Esophagus (tissue), 2 donors: ENCODE data around the gene GRXCR1. TPM values are rescaled to one million over a fixed set of nuclear protein-coding genes. Genes with fewer than 3 reads are reported as not detected.

Source experiments
- H3K27ac ChIP-seq, 2 donors: one replicate each; pipeline ENCODE4 v1.5.1; 2013; ENCODE audit warnings: low read depth in 2 of 2, mild to moderate bottlenecking in 2 of 2, inconsistent platforms in 1 of 2, low read length in 1 of 2, moderate library complexity in 1 of 2
- H3K27me3 ChIP-seq, 2 donors: one replicate each; pipeline ENCODE4 v1.6.1; 2013; ENCODE audit warnings: low read length in 2 of 2, control low read depth in 1 of 2, mild to moderate bottlenecking in 1 of 2; ENCODE audit not compliant: insufficient read depth in 2 of 2, control insufficient read depth in 1 of 2
- H3K36me3 ChIP-seq, 2 donors: one replicate each; pipeline ENCODE4 v1.6.1; 2013; ENCODE audit warnings: low read length in 1 of 2; ENCODE audit not compliant: control insufficient read depth in 2 of 2, insufficient read depth in 2 of 2
- H3K4me1 ChIP-seq, 2 donors: one replicate each; pipeline ENCODE4 v1.6.1; 2013; ENCODE audit warnings: low read length in 1 of 2; ENCODE audit not compliant: control insufficient read depth in 2 of 2, insufficient read depth in 2 of 2
- H3K4me3 ChIP-seq, 2 donors: one replicate each; pipeline ENCODE4 v1.5.1; 2013; ENCODE audit warnings: low read length in 2 of 2, mild to moderate bottlenecking in 2 of 2, low read depth in 1 of 2, moderate library complexity in 1 of 2
- H3K9me3 ChIP-seq, 2 donors: one replicate each; pipeline ENCODE4 v1.6.1; 2013; ENCODE audit warnings: mild to moderate bottlenecking in 2 of 2, low read depth in 1 of 2, low read length in 1 of 2, moderate library complexity in 1 of 2; ENCODE audit not compliant: control insufficient read depth in 2 of 2, insufficient read depth in 1 of 2
- whole genome bisulfite sequencing, 2 donors: extraction: QIAGEN DNeasy Blood & Tissue Kit; methylation state at CpG; one replicate each; pipeline ENCODE4 v1.1.7; 2013; 5-methylcytosine and 5-hydroxymethylcytosine counted together
- polyA plus RNA-seq, 2 donors: library from polyadenylated mRNA; stranded (reverse); fragments of 200-250 nt; gene quantifications; one replicate each; pipeline ENCODE4 v1.2.3, GENCODE V29; 2013
- donor health status: healthy with polysubstance abuse.
- donor health status: Bipolar disorder and iron deficiency.

The GRXCR1 gene
- polyA plus RNA-seq, 2 donors: not detected

DNA sequence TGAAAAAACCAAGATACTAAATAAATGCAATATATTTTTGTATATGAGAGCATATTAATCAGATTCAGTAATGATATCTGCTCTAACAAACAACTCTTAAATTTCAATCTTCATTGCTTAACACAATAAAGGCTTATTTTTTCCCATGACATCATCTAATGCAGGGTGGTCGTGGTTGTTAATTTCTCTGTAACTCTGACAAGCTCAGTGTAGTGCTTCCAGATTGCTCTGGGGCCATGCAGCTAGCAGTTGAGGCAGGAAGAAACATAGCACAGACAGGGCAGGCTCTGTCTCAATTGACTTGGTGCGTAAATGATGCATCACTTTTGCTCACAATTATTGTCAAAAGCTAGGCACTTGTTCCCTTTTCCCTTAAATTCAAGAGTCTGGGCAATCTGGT, 869 bp upstream of the GRXCR1 start:
- Histone ChIP-seq H3K4me3 (no peak overlapping the region), H3K9me3 (no peaks in the 10 kb centered on the region), H3K27me3 (no peaks in the 10 kb centered on the region), H3K27ac (no peak overlapping the region), H3K36me3 (no peaks in the 10 kb centered on the region), H3K4me1 (no peaks in the 10 kb centered on the region)
- 52 to 58% methylated on average over 2 of the region's 2 CpGs for WGBS, 2 donors

DNA sequence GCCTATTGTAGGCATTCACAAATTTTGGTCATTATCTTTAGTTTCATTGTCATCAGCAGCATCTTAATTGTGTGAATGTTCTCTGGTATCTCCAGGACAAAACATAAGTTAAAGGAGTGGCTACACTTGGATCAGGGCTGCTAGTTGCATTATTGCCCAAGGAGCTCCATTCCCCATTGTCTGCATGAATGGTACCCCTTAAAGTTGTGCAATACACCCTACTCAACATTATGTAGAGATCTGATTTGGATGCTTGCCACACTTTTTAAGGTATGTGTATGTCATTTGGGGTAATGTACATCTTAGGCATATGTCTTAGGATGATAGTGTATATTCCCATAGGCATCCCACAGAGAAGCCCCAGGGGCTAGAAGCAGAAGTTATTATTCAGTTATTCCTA, 2.9 kb downstream of the GRXCR1 start:
- Histone ChIP-seq H3K27ac (no peak overlapping the region), H3K36me3 (no peaks in the 10 kb centered on the region), H3K4me3 (no peak overlapping the region), H3K4me1 (no peaks in the 10 kb centered on the region), H3K9me3 (no peaks in the 10 kb centered on the region), H3K27me3 (no peaks in the 10 kb centered on the region)

DNA sequence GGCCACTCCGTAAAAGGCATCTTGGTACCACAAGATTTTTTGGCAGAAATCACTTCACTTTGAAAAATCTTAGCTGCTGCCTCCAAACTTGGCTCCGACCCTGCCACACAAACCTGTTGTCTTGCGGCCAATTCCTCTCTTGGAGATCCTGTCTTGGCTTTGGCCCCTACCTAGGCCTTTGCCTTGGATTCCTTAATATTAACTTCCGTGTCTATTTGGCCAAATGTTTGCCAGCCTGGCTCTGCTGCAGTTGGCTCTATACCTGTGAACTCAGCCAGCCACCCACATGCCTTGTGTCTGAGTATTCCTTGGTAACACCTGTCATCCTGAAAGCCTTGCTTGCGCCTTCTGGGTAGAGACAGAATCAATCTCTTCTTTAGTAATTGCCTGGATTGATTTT, 12.5 kb downstream of the GRXCR1 start:
- no peaks in the 10 kb centered on the region for H3K27me3 ChIP-seq
- H3K4me3 ChIP-seq: no peak overlapping the region
- H3K36me3 ChIP-seq: no peaks in the 10 kb centered on the region
- no peak overlapping the region for H3K27ac ChIP-seq
- WGBS, 2 donors: 52 to 74% methylated on average over 5 of the region's 5 CpGs
- H3K4me1 ChIP-seq: peaks cover 0 to 2% of the 10 kb centered on the region in 2 donors
- H3K9me3 ChIP-seq: peaks cover 0 to 3% of the 10 kb centered on the region in 2 donors

DNA sequence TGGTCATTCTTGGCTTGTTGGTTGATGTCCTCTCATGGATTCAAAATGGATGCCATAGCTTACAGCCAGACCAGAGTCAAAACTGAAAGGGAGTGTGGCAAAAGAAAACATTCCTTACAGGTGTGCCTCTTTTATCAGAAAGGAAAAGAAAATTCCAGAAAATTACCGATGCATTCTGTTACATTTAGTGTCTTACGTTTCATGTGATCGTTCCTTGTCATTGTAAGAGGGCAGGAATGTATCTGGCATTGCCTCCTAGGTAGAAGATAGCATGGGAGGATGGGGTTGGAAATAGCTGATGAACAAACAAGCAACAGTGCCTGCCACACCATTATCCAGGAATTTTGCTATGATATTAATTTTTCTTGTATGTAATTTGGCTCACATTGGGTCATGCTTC, 13.1 kb downstream of the GRXCR1 start:
- H3K27ac ChIP-seq: no peak overlapping the region
- H3K36me3 ChIP-seq: no peaks in the 10 kb centered on the region
- H3K4me1 ChIP-seq: peaks cover 0 to 2% of the 10 kb centered on the region in 2 donors
- H3K9me3 ChIP-seq: peaks cover 0 to 3% of the 10 kb centered on the region in 2 donors
- H3K27me3 ChIP-seq: no peaks in the 10 kb centered on the region
- no peak overlapping the region for H3K4me3 ChIP-seq
- WGBS, 2 donors: 71 to 75% methylated on average over 3 of the region's 3 CpGs

DNA sequence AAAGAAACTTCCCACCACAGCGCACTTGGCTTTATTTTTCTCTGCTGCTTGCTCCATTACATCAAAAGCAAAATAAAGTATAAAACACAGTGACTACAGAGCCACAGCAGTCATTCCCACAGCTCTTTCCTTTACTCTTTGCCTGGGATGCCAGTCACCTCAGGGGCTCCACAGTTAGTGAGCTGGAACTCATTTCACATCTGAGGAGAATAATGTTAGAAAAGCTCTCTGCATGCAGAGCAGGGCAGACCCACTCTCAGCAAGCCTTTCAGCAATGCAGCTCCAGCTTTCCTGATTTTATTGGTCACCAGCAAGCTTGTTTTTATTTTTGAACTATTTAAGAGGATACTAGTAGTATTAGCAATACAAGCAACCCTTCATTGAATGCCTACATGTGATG, 13.8 kb downstream of the GRXCR1 start:
- peaks cover 0 to 2% of the 10 kb centered on the region in 2 donors for H3K4me1 ChIP-seq
- no peak overlapping the region for H3K27ac ChIP-seq
- H3K36me3 ChIP-seq: no peaks in the 10 kb centered on the region
- peaks cover 0 to 3% of the 10 kb centered on the region in 2 donors for H3K9me3 ChIP-seq
- WGBS, 2 donors: 88 to 100% methylated on average over 1 of the region's 1 CpG
- H3K27me3 ChIP-seq: no peaks in the 10 kb centered on the region
- no peak overlapping the region for H3K4me3 ChIP-seq

DNA sequence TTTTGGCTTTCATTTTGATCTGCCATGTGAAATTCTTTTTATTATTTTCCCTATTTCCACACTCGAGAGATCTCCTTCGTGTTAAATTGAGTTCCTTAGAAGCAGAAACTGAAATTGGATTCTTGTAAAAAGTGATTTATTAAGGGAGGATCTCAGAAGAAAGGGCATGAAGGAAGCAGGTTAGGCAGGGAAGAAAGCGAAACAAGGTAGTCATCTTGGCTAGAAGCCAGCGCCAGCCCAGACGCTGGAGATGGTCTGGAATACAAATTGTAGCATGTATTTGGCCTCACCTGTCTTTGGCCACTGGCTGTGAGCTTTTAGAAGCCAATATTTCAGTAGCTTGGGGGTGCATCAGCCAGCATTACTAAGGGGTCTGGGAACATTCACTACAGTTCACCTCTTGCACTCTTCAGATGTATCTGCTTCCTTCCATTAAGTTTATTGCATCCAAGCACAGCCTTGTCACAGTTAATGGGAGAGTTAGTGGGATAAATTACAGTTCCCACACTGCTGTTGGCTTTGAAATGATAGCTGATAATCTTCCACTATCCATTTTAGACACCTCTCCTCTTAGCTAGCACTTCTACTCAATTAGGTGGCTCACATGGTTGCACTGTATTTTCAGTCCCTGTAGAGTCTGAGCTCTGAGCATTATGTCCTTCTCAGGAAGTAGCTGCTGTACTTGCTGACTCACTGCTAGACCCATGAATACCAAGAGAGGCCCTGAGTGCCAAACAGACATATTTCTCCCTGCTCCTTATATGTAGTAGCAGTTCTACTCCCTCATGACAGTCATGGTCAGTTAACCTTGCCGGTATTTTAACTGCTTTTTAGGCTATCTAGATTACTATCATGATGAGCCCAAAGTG, 14.6 kb downstream of the GRXCR1 start:
- H3K27me3 ChIP-seq: no peaks in the 10 kb centered on the region
- peaks cover 0 to 2% of the 10 kb centered on the region in 2 donors for H3K4me1 ChIP-seq
- H3K9me3 ChIP-seq: peaks cover 0 to 3% of the 10 kb centered on the region in 2 donors
- H3K36me3 ChIP-seq: no peaks in the 10 kb centered on the region
- H3K27ac ChIP-seq: no peak overlapping the region
- 52 to 56% methylated on average over 6 of the region's 6 CpGs for WGBS, 2 donors
- H3K4me3 ChIP-seq: no peak overlapping the region

DNA sequence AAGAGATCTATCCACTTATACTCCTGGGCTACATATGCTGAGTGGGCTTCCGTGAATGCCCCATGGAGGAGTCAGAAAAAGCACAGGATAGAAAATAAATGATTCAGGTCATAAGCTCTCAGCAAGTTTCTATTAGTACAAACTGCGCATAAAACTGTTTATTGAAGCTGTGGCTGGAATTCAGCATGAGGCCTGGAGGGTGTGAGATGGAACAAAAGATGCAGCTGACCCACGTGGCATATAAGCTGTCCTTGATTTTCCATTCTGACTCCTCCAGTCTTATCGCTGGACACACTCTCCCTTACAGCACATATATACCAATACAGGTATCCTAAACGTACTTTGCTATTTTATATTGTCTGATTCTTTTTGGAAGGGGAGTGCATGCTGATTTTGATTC, 17.9 kb downstream of the GRXCR1 start:
- 71 to 77% methylated on average over 5 of the region's 5 CpGs for WGBS, 2 donors
- Histone ChIP-seq H3K36me3 (no peaks in the 10 kb centered on the region), H3K4me3 (no peak overlapping the region), H3K4me1 (peaks cover 0 to 2% of the 10 kb centered on the region in 2 donors), H3K9me3 (peaks cover 0 to 3% of the 10 kb centered on the region in 2 donors), H3K27ac (no peak overlapping the region), H3K27me3 (no peaks in the 10 kb centered on the region)

DNA sequence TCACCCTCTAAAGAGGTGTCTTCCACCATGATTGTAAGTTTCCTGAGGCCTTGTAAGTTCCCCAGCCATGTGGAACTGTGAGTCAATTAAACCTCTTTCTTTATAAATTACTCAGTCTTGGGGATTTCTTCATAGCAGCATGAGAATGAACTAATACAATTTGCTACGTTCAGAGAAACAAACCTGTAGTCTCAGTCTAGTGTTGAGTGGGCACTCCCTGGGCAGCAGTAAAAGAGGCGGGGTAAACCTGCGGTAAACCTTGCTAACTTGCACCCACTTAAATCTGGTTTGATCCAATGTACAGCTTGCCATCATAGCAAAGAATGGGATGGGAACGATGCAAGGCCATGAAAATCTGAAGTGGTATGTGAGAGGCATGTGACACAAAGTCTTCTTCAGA, 22.4 kb downstream of the GRXCR1 start:
- WGBS, 2 donors: 83% methylated on average over 4 of the region's 4 CpGs
- H3K4me3 ChIP-seq: no peak overlapping the region
- no peaks in the 10 kb centered on the region for H3K36me3 ChIP-seq
- H3K27ac ChIP-seq: no peak overlapping the region
- no peaks in the 10 kb centered on the region for H3K9me3 ChIP-seq
- no peaks in the 10 kb centered on the region for H3K4me1 ChIP-seq
- no peaks in the 10 kb centered on the region for H3K27me3 ChIP-seq

DNA sequence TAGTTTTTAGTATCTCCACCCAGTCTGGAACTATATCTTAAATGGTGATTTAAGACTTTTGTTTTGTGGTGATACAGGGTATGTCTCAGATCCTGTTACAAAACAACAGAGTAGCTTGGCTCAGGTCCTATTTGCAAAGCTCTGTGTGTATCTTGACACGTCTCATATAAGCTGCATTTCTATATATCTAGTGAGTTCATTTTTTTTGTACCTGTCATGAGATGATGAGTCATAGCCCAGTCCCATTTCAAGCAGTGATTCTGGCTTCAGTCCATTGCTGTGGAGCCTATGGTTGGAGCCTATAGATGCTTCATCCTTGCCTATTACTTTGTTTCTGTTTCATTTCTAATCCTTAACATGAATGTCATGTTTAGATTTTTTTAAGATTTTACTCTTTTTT, 23.0 kb downstream of the GRXCR1 start:
- H3K27me3 ChIP-seq: no peaks in the 10 kb centered on the region
- no peaks in the 10 kb centered on the region for H3K36me3 ChIP-seq
- no peaks in the 10 kb centered on the region for H3K9me3 ChIP-seq
- WGBS, 2 donors: 20 to 28% methylated on average over 1 of the region's 1 CpG
- H3K4me1 ChIP-seq: no peaks in the 10 kb centered on the region
- H3K27ac ChIP-seq: no peak overlapping the region
- no peak overlapping the region for H3K4me3 ChIP-seq

DNA sequence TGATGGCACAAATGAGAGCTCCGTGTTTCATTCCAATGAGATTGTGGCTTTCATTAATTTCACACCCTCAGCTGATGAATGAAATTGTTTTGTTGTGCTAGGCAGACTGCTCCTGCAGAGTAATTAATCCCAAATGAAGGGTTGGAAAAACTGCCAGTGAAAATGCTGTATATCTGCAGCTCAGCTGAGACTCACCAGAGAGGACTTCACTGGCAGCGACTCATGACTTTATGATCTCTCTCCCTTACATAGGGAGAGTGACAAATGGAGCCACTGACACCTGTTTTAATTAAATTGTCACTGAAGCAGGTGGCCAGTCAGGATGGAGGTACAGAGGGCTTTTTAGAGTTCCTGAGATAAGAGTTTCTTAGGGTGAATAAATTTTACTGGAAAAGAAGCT, 24.8 kb downstream of the GRXCR1 start:
- Histone ChIP-seq H3K36me3 (no peaks in the 10 kb centered on the region), H3K4me1 (no peaks in the 10 kb centered on the region), H3K4me3 (no peak overlapping the region), H3K9me3 (no peaks in the 10 kb centered on the region), H3K27ac (no peak overlapping the region), H3K27me3 (no peaks in the 10 kb centered on the region)
- 71 to 75% methylated on average over 2 of the region's 2 CpGs for WGBS, 2 donors
